HUES6 (cell line): ENCODE results near the gene DENND2A.

Experiments
- H3K27ac ChIP-seq: 2 replicates; pipeline ENCODE4 v1.7.0; 2013; ENCODE audit warnings: low read depth, mild to moderate bottlenecking, low read length, inconsistent platforms
- H3K27me3 ChIP-seq: 2 replicates; pipeline ENCODE4 v1.6.1; 2013; ENCODE audit warnings: low read length; ENCODE audit not compliant: control insufficient read depth, insufficient read depth
- H3K36me3 ChIP-seq: 2 replicates; pipeline ENCODE4 v1.6.1; 2013; ENCODE audit warnings: low read length; ENCODE audit not compliant: control insufficient read depth, insufficient read depth
- H3K4me1 ChIP-seq: 2 replicates; pipeline ENCODE4 v1.6.1; 2013; ENCODE audit warnings: low read length; ENCODE audit not compliant: control insufficient read depth, insufficient read depth
- H3K4me3 ChIP-seq: 2 replicates; pipeline ENCODE4 v1.5.1; 2013; ENCODE audit warnings: low read depth, low read length
- H3K9ac ChIP-seq: one replicate; pipeline ENCODE4 v1.6.1; 2013; ENCODE audit warnings: mild to moderate bottlenecking, low read length
- H3K9me3 ChIP-seq: 2 replicates; pipeline ENCODE4 v1.6.1; 2013; ENCODE audit warnings: low read depth, low read length; ENCODE audit not compliant: control insufficient read depth, insufficient read depth

DENND2A gene, protein sequence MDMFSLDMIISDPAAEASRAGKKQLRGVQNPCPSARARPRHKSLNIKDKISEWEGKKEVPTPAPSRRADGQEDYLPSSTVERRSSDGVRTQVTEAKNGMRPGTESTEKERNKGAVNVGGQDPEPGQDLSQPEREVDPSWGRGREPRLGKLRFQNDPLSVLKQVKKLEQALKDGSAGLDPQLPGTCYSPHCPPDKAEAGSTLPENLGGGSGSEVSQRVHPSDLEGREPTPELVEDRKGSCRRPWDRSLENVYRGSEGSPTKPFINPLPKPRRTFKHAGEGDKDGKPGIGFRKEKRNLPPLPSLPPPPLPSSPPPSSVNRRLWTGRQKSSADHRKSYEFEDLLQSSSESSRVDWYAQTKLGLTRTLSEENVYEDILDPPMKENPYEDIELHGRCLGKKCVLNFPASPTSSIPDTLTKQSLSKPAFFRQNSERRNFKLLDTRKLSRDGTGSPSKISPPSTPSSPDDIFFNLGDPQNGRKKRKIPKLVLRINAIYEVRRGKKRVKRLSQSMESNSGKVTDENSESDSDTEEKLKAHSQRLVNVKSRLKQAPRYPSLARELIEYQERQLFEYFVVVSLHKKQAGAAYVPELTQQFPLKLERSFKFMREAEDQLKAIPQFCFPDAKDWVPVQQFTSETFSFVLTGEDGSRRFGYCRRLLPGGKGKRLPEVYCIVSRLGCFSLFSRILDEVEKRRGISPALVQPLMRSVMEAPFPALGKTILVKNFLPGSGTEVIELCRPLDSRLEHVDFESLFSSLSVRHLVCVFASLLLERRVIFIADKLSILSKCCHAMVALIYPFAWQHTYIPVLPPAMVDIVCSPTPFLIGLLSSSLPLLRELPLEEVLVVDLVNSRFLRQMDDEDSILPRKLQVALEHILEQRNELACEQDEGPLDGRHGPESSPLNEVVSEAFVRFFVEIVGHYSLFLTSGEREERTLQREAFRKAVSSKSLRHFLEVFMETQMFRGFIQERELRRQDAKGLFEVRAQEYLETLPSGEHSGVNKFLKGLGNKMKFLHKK

DNA sequence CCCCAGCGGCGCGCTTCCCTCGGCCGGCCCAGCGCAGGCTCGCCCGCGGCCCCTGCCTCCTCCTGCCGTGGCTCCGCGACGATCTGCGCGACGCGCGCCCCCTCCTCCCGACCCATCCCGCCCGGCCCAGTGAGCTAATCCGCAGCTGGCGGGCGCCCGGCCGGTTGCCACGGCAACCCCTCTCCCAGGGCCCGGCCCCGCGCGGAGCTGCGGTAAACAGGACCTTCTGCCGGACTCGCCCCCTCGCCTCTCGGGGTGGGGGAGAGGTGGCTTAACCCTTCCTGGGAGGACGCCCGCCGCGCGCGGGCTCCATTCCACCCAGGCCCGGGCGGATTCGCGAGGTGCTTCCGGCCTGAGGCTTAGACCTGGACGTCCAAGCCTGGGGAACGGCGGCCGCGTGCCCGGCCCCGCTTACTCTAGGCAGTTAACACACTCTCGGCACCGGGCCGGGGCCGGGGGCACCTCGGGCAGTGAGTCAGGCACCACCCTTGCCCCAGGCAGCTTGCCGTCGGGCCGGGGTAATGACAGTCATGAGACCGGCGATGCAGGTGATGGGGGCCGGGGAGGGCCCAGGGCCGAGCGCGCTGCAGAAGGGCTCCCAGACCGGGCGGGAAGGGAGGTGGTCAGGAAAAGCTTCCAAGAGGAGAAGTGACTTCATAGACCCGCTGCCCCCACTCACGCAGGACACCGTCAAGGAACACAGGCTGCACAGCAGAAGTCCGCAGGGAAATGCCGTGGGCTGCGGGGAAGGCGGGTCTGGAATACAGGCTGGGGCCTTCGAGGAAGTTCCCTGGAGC, at the start of gene DENND2A:
Gene DENND2A (minus strand): TSS at position 87 of the 797 bp plus-strand sequence. CDS start 38,416 bp downstream, outside the sequence.
- H3K4me3 ChIP-seq, result peak within 1 kb of the TSS; percentile 77
- H3K9me3 ChIP-seq, result no peaks in the 10 kb centered on the region
- peak within 1 kb of the TSS; percentile 6; the same call in 1 of the 2 replicates for H3K27ac ChIP-seq
- H3K4me1 ChIP-seq, result peaks cover 38% of the 10 kb centered on the region
- peaks cover 16% of the 10 kb centered on the region; the same call in 1 of the 2 replicates for H3K27me3 ChIP-seq
- peak within 1 kb of the TSS; percentile 84 for H3K9ac ChIP-seq
- no peaks in the 10 kb centered on the region for H3K36me3 ChIP-seq

DNA sequence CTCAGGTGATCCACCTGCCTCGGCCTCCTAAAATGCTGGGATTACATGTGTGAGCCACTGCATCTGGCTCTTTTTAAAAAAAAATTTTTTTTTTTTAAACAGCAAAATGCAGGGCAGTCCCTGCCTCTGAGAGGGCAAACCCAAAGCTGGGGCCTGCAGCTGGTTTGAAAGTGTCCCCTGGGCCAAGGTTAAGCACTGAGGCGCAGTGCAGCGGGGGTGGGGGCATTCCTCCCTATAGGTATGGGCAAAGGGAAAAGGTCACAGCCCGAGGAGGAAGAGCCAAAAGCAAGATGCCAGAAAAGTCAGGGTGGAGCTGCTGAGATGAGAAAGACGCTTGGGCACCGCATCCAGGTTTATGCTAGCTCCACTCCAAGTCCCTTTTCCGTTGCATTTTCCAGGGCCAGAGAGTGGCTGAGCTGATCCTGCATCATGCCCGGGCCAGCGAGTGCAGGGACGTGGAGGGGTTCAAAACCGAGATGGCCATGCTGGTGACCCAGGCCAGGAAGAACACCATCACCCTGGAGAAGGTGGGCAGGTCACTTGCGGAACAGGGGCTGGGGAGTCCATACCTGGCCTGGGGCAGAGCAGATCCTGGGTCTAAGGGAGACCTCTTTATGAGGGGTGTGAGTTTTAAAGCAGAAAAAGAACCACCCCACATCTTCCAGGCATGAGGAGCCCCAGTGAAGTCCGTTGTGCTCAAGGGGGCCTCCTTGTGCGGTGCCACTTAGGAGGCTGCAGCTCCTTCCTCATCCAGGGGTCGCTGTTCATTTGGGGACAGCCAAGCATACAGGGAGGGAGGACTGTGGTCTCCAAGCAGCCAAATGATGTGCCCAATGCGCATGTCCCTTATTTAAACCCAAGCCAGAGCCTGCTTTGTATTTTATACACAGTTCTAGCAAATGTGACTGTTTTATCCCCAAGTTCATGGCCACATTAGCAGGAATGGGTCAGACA, 48.9 kb upstream of the DENND2A start:
- H3K36me3 ChIP-seq, result peaks cover 7% of the 10 kb centered on the region; the same call in 1 of the 2 replicates

DNA sequence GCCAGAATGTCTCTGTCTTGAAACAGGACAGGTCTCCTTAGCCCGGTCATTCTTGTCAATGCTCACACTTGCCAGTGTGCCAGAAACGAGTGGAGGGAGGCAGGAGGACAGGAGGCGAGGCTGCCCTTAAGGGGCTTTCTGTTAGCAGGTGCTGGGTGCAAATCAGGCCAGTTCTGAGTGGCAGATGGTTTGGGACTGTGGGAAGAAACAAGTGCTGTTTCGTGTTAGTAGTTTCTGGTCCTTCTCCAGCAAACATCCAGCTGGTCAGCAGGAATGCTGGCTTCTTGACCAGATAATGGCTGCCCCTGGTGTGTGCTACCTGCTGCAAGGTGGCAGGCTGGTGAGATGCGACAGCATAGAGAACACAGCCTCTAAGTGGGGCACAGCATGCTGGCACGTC, 47.7 kb upstream of the DENND2A start:
- Histone ChIP-seq H3K27me3 (no peaks in the 10 kb centered on the region), H3K4me1 (no peaks in the 10 kb centered on the region), H3K36me3 (peaks cover 7% of the 10 kb centered on the region; the same call in 1 of the 2 replicates), H3K9me3 (no peaks in the 10 kb centered on the region), H3K4me3 (no peak overlapping the region), H3K9ac (no peak overlapping the region), H3K27ac (no peak overlapping the region)

More for the DNA sequence above, 48.9 kb upstream of the DENND2A start:
- H3K4me3 ChIP-seq, result no peak overlapping the region
- H3K9ac ChIP-seq, result no peak overlapping the region
- H3K27me3 ChIP-seq, result no peaks in the 10 kb centered on the region
- no peaks in the 10 kb centered on the region for H3K4me1 ChIP-seq
- no peak overlapping the region for H3K27ac ChIP-seq
- H3K9me3 ChIP-seq, result no peaks in the 10 kb centered on the region

DNA sequence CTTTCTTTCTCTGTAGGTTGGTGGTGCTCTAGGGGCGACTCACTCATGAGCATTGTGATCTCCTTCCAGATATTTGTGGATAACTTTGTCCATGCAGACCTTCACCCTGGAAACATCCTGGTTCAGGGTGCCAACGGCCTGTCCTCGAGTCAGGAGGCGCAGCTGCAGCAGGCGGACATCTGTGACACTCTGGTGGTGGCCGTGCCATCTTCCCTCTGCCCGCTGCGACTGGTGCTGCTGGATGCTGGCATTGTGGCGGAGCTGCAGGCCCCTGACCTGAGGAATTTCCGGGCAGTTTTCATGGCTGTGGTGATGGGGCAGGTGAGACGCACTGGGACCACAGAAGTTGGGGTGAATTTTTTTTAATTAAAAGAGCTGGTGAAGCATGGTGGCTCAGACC, 46.3 kb upstream of the DENND2A start:
- H3K9ac ChIP-seq, result no peak overlapping the region
- H3K27ac ChIP-seq, result no peak overlapping the region
- H3K4me3 ChIP-seq, result no peak overlapping the region
- peaks cover 7% of the 10 kb centered on the region; the same call in 1 of the 2 replicates for H3K36me3 ChIP-seq
- H3K4me1 ChIP-seq, result no peaks in the 10 kb centered on the region
- no peaks in the 10 kb centered on the region for H3K9me3 ChIP-seq
- no peaks in the 10 kb centered on the region for H3K27me3 ChIP-seq

DNA sequence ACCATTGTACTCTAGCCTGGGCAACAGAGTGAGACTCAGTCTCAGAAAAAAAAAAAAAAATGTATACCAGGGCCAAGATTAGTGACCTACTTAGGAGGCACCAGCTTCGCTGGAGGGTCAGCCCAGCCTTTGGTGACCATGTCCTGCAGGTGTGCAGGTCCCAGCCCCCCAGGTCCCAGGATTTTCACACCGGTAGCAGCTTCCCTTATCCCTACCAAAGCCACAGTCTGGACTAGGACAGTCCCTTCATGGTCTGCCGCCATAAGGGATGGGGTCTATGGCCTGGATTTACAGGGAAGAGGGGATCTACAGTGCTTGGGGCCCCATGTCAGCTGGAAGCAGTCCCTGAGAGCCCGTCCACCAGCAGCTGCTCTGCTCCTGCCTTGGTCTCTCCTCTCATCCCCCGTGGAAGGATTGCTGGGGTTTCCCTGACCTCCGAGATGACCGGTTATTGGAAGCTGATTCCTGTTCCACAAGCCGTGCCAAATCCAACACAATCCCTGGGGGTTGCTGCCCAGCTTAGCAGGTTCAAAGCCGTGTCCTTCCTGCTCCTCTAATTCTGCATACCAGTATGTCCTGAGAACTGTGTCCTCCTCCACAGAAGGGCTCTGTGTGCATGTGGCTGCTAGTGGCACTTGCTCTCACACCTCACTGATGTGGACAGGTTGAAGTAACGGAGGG, 44.9 kb upstream of the DENND2A start:
- Histone ChIP-seq H3K27ac (no peak overlapping the region), H3K4me1 (no peaks in the 10 kb centered on the region), H3K9ac (no peak overlapping the region), H3K9me3 (no peaks in the 10 kb centered on the region), H3K36me3 (peaks cover 15% of the 10 kb centered on the region; the same call in 1 of the 2 replicates), H3K4me3 (no peak overlapping the region), H3K27me3 (no peaks in the 10 kb centered on the region)

DNA sequence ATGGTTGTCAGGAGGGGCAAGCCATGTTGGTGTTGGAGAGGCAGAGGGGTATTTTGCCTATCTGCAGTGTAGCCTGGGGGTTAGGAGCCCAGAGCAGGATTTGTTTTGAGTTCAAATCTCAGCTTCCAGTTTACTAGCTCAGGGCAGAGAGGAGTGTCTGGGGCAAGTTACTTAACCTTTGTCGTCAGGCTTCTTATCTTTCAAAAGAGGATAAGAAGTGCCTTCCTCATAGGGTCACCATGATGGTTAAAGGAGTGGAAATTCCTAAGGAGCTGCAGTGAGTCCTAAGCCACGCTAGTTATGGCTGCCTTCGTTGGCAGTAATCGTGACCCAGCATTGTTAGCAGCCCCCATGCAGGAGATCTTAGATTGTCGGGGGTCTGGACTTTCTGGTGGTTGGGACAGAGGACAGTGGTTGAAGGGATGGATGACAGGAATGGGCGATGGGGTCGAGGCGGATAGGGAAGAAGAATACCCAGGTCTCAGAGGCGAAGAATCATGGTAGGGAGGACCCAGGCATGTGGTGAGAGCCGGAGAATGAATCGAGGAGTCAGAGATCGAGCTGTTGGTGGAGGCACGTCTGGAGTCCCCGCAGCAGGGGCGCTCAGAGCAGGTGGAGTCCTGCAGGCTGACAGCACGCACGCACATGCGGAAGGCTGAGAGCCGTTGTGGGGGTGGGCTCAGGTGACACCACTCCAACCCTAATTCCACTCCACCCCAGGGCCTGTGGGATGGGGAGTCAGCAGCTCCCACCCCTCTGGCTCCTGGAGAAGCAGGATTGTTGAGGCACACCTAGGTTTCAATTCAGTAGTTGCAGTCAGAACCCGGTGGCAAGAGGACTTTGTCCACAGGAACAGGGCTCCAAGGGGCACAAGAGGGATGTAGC, 43.7 kb upstream of the DENND2A start:
- Histone ChIP-seq H3K4me3 (no peak overlapping the region), H3K4me1 (no peaks in the 10 kb centered on the region), H3K27me3 (no peaks in the 10 kb centered on the region), H3K27ac (no peak overlapping the region), H3K9me3 (no peaks in the 10 kb centered on the region), H3K36me3 (peaks cover 17% of the 10 kb centered on the region; the same call in 1 of the 2 replicates), H3K9ac (no peak overlapping the region)

DNA sequence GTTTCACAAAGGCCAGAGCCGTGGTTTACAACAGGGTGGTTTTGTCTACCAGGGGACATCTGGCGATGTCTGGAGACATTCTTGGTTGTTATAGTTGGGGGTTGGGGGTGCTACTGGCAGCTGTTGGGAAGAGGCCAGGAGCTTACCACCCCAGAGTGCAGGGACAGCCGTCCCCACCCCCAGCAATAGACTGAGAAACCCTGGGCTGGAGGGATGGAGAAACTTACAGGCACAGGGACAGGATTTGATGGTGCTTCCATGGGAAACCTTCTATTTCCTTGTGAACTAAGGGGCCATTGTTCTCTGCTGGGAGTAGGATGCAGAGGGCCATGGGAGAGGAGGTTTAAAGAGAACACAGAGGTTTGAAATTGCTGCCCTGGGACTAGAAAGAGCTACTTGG, 43.0 kb upstream of the DENND2A start:
- H3K27me3 ChIP-seq, result no peaks in the 10 kb centered on the region
- no peaks in the 10 kb centered on the region for H3K9me3 ChIP-seq
- peaks cover 22% of the 10 kb centered on the region for H3K36me3 ChIP-seq
- H3K9ac ChIP-seq, result no peak overlapping the region
- no peaks in the 10 kb centered on the region for H3K4me1 ChIP-seq
- H3K4me3 ChIP-seq, result no peak overlapping the region
- H3K27ac ChIP-seq, result no peak overlapping the region

DNA sequence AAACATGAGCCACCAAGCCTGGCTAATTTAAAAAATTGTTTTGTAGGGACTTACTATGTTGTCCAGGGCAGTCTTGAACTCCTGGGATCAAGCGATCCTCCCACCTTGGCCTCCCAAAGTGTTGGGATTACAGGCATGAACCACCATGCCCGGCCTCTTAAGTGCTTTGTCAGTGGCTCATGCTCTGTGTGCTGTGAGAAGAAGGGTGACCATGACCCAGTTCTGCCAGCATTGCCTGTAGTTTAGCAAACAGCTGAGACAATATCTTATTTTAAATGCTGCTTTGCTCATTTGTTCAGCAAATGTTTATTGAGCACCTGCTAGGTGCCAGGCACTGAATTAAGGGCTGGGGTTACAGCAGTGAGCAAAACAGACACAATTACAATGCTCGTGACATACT, 41.2 kb upstream of the DENND2A start:
- Histone ChIP-seq H3K36me3 (peaks cover 19% of the 10 kb centered on the region), H3K9ac (no peak overlapping the region)

DNA sequence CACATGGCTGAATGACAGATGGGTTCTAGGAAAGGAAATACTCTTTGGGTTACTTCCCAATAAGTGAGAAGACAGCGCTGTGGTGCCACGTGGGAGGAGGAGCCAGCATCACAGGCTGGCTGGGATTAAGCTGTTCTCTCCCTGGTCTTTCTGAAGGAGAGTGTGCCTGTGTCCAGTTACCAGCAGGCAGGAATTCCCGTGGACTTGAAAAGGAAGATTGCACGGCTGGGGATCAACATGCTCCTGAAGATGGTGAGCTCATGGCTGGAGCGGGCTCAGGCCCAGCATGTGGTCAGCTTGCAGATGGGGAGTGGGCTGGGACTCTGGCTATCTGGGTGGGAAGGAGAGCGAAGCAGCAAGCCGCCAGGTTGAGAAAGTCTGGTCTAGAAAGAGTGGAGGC, 40.3 kb upstream of the DENND2A start:
- peaks cover 19% of the 10 kb centered on the region for H3K36me3 ChIP-seq

More for the DNA sequence above, 41.2 kb upstream of the DENND2A start:
- Histone ChIP-seq H3K9me3 (no peaks in the 10 kb centered on the region), H3K27me3 (no peaks in the 10 kb centered on the region), H3K4me1 (no peaks in the 10 kb centered on the region), H3K4me3 (no peak overlapping the region), H3K27ac (no peak overlapping the region)

More for the DNA sequence above, 40.3 kb upstream of the DENND2A start:
- Histone ChIP-seq H3K27ac (no peak overlapping the region), H3K4me3 (no peak overlapping the region), H3K27me3 (no peaks in the 10 kb centered on the region), H3K9ac (no peak overlapping the region), H3K9me3 (no peaks in the 10 kb centered on the region), H3K4me1 (no peaks in the 10 kb centered on the region)
